ENCODE data around the gene CEBPE. TPM values are rescaled to one million over a fixed set of nuclear protein-coding genes. Genes with fewer than 3 reads are reported as not detected.

CEBPE gene
- total RNA-seq, 1 donor from 2014 or later = not detected

DNA sequence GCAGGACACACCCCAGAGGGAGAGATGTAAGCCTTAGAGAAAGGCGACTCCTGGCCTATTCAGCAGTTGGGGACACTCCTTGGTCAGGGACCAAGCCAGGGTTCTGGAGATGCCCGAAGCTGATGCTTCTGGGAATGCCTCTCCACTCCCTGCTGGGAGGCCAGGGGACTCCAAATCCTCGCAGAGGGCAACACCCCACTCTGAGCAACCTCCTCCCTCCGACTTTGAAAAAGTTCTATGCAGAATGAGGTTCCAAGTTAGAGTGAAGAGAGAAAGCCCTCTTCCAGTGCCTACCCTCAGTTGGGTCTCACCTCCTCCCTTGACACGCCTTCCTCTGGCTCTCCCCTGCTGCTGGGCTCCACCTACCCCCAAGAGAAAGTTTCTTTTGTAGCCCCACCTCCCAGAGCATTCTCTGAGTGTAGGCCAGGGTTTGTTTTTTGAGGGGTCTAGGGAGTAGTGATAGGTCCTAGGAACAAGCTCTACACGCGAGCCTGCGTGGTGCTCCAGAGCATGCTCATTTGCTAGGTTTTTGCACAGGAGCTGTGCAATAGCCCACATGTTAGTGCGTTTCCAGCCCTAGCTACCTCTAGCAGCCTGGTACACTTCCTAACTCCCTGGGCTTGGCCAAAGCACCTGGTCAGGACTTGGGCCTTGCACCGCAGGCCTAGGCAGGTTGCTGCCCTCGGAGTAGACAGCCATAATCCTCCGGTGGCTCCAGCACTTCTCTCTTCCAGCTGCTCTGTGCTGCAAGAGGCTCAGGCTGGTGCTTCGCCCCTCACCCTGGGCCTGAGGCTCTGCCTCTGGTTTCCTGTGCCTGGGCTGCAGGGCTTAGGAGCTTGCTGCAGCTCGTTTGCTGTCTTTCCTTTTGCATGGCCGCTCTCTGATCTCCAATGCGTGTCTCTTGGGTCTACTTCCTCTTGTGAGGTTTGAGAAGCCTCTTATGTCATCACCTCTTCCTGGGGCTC lies 590 bp upstream of the CEBPE start:
- FAIRE-seq (no peak), DNase-seq (ENCODE audit: low read depth) (no peak)
- Mint-ChIP-seq H3K4me1 (ENCODE audit: low read depth, unreplicated experiment) (peaks cover 23% of the 10 kb centered on the region), H3K27ac (ENCODE audit: unreplicated experiment) (no peak overlapping the region), H3K4me3 (ENCODE audit: unreplicated experiment) (peak overlapping the region; percentile 21), H3K27me3 (ENCODE audit: low read depth, unreplicated experiment) (peaks cover 9% of the 10 kb centered on the region), H3K9me3 (ENCODE audit: unreplicated experiment) (no peaks in the 10 kb centered on the region), H3K36me3 (ENCODE audit: low read depth, unreplicated experiment) (peaks cover 2% of the 10 kb centered on the region)
- Histone ChIP-seq H3K27me3 (ENCODE audit: insufficient read depth, low read length) (no peaks in the 10 kb centered on the region), H2AFZ (ENCODE audit: low read depth, low read length) (no peak overlapping the region), H3K9ac (ENCODE audit: low read length) (no peak overlapping the region), H3K36me3 (ENCODE audit: insufficient read depth, low read length) (no peaks in the 10 kb centered on the region), H3K4me2 (ENCODE audit: low read length) (no peak overlapping the region), H3K4me3 (ENCODE audit: insufficient read depth, low read depth, low read length) (no peak overlapping the region), H3K27ac (ENCODE audit: low read depth, low read length) (no peak overlapping the region), H3K79me2 (ENCODE audit: insufficient read depth, low read length) (no peaks in the 10 kb centered on the region), H3K9me3 (ENCODE audit: insufficient read depth, low read depth, low read length) (no peaks in the 10 kb centered on the region), H3K4me1 (ENCODE audit: insufficient read depth, low read length) (peaks cover 24% of the 10 kb centered on the region), H4K20me1 (ENCODE audit: insufficient read depth, low read length) (no peaks in the 10 kb centered on the region)
- no peak for TF ChIP-seq EZH2 (IDR thresholded peaks at IDR 0.05; ENCODE audit: insufficient read depth, low read length)
- TF ChIP-seq, protein P1, sequence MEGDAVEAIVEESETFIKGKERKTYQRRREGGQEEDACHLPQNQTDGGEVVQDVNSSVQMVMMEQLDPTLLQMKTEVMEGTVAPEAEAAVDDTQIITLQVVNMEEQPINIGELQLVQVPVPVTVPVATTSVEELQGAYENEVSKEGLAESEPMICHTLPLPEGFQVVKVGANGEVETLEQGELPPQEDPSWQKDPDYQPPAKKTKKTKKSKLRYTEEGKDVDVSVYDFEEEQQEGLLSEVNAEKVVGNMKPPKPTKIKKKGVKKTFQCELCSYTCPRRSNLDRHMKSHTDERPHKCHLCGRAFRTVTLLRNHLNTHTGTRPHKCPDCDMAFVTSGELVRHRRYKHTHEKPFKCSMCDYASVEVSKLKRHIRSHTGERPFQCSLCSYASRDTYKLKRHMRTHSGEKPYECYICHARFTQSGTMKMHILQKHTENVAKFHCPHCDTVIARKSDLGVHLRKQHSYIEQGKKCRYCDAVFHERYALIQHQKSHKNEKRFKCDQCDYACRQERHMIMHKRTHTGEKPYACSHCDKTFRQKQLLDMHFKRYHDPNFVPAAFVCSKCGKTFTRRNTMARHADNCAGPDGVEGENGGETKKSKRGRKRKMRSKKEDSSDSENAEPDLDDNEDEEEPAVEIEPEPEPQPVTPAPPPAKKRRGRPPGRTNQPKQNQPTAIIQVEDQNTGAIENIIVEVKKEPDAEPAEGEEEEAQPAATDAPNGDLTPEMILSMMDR (IDR thresholded peaks at IDR 0.05; ENCODE audit: insufficient read depth, low read depth, low read length) = no peak

DNA sequence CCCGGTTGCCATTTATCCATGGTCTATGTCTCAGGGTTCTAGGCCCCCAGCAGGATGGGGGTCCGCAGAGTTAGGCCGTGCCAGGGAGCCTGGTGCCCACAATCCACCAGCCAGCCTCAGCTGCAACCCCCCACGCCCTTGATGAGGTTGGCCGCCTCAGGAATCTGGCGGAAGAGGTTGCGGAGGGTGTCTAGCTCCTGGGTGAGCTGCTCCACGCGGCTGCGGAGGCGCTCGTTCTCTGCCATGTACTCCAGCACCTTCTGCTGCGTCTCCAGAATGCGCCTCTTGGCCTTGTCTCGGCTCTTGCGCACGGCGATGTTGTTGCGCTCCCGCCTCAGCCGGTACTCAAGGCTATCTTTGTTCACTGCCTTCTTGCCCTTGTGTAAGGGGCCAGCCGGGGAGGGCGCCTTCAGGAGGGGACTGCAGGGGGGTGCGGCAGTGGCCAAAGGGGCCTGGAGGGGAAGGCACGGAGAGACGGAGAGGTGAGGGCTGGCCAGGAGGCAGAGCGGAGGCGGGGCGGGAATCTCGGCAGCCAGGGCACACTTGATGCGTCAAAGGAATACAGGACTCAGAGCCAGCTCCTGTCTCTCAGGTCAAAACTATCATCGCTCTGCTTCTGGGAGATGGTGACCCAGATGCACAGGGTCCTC lies 1.6 kb downstream of the CEBPE start:
- Mint-ChIP-seq H3K4me3 (ENCODE audit: unreplicated experiment) (no peak overlapping the region), H3K4me1 (ENCODE audit: low read depth, unreplicated experiment) (peaks cover 31% of the 10 kb centered on the region), H3K27ac (ENCODE audit: unreplicated experiment) (no peak overlapping the region), H3K27me3 (ENCODE audit: low read depth, unreplicated experiment) (peaks cover 7% of the 10 kb centered on the region), H3K36me3 (ENCODE audit: low read depth, unreplicated experiment) (peaks cover 2% of the 10 kb centered on the region), H3K9me3 (ENCODE audit: unreplicated experiment) (no peaks in the 10 kb centered on the region)
- Histone ChIP-seq H4K20me1 (ENCODE audit: insufficient read depth, low read length) (no peaks in the 10 kb centered on the region), H3K9ac (ENCODE audit: low read length) (no peak overlapping the region), H3K4me1 (ENCODE audit: insufficient read depth, low read length) (peaks cover 38% of the 10 kb centered on the region), H3K4me3 (ENCODE audit: insufficient read depth, low read depth, low read length) (no peak overlapping the region), H3K9me3 (ENCODE audit: insufficient read depth, low read depth, low read length) (no peaks in the 10 kb centered on the region), H3K4me2 (ENCODE audit: low read length) (no peak overlapping the region), H3K79me2 (ENCODE audit: insufficient read depth, low read length) (no peaks in the 10 kb centered on the region), H3K27ac (ENCODE audit: low read depth, low read length) (no peak overlapping the region), H3K36me3 (ENCODE audit: insufficient read depth, low read length) (no peaks in the 10 kb centered on the region), H2AFZ (ENCODE audit: low read depth, low read length) (no peak overlapping the region), H3K27me3 (ENCODE audit: insufficient read depth, low read length) (no peaks in the 10 kb centered on the region)
- no peak for FAIRE-seq
- TF ChIP-seq EZH2 (IDR thresholded peaks at IDR 0.05; ENCODE audit: insufficient read depth, low read length) = no peak
- TF ChIP-seq, protein P1 (IDR thresholded peaks at IDR 0.05; ENCODE audit: insufficient read depth, low read depth, low read length) = no peak
- DNase-seq (ENCODE audit: low read depth) = no peak

All from astrocyte (in vitro differentiated cells and primary cell).